HG02588 (cell line): ENCODE results near the gene PTGS1.
"Not testable (repeated sequence)": the region's sequence is repeated elsewhere in the genome, so short reads cannot be mapped to it uniquely, and the experiment has no call there.

Experiments used
- ATAC-seq: cut with Tn5 transposase; IDR thresholded peaks from one replicate; pipeline ENCODE4 v1.9.1; 2021; ENCODE audit warnings: mild to moderate bottlenecking, moderate library complexity; ENCODE audit not compliant: unreplicated experiment

The PTGS1 gene

DNA sequence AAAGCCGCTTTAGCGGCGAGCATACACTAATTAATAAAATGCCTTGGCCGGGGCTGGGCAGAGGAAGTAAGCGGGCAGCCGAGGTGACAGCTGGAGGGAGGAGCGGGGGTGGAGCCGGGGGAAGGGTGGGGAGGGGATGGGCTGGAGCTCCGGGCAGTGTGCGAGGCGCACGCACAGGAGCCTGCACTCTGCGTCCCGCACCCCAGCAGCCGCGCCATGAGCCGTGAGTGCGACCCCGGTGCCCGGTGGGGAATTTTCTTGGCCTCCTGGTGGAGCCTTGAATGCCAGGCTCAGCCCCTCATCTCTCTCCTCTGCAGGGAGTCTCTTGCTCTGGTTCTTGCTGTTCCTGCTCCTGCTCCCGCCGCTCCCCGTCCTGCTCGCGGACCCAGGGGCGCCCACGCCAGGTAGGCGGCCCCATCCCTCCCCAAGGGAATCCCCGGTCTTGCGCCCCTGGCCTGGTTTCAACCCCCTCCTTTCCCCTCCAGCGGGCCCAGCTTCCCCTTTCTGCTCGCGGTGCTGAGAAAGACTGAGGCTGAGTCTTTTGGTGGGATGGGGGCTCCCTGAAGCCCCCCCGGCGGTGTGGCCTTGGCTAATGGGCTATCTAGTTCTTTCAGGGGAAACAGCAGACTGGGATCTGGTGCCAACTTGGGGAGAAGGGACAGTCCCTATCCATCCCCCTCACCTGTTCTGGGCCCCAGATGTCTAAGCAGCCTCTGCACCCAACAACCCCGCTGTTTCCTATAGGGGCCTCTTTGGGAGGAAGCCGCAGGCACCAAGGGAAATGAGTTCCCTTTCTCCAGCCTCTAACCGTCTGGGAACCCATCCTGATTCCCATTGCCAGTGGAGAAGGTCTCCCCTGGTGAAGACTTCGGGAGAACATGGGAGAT is at the start of gene PTGS1:
TSS of gene PTGS1 (plus strand) at position 156 of the 887 bp plus-strand sequence. CDS start at position 217, 61 bp downstream.
- ATAC-seq, result peak; percentile 52

DNA sequence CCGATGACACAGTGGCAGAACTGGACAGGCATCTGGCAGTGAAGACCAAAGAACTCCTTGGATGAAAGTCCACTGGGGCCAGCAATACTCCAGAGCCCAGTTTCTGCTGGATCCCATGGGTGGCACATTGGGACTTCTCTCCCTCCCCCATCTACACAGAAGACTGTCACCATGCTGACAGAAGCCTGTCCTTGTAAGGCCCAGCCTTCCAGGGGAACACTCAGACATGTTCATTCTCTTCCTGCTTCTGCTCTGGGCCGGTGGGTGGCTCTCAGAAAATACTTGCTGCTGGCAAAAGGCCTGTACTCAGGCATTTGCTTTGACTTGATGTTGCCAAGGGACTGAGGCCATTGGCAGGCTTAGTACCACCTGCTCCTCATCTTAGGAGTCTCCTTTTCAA is 48.3 kb upstream of the PTGS1 start:
- no peak for ATAC-seq

DNA sequence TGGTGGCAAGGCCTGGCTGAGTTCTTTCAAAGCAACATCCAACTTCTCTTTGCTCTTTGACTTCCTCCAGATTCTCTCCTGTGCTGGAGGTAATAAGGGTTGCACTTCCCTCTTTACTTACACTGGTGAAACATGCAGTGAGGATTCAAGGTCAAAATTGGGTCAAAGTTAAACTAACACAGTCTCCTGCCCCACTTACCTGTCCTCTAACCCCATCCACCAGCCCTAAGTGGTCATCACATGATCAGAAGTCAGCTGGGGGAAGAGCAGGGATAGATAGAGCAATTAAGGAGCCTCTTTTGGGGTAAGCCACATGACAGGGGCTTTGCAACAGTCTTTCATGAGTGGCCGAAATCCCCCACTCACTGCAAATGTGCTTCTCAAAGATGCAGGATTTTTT is 46.2 kb upstream of the PTGS1 start:
- not testable (repeated sequence) for ATAC-seq

DNA sequence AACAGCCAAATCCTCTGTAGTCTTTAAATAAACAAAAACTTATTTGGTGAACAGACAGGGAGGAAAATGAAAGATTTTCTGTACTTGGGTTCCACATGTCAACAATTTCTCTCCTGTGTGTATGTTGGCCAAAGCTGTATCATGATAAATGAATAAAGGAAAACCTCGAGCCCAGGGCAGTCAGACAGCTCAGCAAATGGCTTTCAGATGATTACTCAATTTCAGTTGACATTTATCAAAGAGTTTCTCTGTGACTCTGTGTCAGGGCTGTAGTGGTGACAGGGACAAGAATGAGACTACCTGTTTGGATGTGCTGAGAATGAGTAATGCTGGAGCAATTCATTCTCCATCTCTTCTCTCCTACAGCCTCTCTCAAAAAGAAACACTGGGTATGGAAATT is 45.7 kb upstream of the PTGS1 start:
- no peak for ATAC-seq

DNA sequence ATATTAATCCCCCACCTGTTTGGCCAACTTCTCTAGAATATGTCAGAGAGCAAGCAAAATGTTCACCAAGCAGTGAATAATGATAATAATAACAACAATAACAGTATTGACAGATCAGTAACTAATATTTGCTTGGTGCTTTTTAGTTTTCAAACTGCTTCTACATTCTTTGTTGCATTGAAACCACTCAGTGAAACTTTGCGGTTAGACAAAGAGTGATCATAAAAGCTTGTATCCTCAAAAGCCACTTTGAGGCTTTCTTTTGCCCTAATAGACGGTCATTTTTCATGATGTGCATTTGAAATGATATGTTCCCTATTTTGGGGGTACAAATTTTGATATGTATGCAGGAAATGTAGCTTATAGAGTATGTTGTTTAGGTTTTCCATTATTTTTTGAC is 43.6 kb upstream of the PTGS1 start:
- no peak for ATAC-seq

DNA sequence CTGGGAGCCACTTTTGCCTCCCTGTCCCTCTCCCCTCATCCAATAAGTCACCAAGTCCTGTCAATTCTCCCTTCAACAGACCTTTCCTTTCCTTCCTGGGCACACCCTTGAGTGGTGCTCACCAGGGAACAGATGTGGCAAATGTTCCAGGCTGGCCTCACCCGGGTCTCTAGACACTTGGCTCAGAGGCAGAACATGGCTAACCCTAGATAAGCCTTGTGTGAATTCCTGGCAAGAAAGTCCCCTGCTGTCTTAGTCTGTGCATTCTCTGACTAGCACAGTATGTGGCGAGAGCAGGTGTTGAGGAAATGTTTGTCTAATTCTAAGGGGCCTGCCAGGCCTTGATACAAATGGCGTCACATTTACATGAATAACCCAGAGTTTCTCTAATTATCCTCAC is 41.2 kb upstream of the PTGS1 start:
- no peak for ATAC-seq

DNA sequence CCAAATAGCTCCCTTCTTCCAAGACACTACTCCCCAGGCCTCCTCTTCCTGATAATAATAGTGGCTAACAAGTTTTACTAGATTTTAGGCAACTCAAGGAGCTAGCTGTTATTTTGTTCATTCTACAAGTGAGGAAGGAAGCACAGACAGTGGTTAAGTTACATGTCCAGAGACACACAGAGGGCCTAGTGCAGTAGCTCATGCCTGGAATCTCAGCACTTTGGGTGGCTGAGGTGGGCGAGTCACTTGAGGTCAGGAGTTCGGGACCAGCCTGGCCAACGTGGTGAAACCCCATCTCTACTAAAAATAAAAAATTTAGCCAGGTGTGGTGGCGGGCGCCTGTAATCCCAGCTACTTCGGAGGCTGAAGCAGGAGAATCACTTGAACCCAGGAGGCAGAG is 40.4 kb upstream of the PTGS1 start:
- not testable (repeated sequence) for ATAC-seq

DNA sequence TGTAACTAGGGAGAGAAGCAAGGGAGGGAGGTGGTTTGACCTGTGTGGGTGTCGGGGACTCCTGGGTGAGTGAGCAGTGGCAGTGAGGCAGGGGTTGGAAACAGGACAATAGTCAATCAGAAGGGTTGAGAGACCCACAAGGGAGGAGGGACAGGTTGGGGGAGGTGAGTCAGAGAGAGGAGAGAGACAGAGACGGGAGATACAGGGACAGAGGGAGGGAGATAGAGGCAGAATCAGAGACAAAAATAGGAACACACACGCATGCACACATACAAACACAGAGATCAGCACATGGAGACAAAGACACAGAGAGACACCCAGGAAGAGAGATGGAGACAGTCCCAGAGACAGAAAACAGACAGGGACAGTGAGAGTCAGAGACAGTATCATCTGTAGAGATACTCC is 39.3 kb upstream of the PTGS1 start:
- no peak for ATAC-seq

DNA sequence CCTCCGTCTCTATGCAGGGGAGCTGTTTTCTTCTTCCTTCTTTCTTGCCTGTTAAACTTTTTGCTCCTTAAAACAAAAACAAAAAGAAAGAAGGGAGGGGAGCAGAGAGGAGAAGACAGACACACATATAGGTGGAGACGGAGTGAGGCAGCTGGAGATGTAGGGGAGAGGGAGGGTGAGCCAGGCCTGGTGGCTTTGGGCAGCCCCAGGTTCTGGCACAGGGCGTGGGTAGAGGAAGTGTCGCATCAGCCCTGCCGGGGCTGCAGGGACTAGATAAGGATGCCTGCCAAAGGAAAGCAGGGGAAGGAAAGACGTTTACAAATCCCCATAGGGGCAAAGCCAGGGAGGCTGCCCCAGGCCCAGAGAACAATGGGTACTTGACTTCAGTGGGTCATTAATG is 38.7 kb upstream of the PTGS1 start:
- ATAC-seq, result no peak

DNA sequence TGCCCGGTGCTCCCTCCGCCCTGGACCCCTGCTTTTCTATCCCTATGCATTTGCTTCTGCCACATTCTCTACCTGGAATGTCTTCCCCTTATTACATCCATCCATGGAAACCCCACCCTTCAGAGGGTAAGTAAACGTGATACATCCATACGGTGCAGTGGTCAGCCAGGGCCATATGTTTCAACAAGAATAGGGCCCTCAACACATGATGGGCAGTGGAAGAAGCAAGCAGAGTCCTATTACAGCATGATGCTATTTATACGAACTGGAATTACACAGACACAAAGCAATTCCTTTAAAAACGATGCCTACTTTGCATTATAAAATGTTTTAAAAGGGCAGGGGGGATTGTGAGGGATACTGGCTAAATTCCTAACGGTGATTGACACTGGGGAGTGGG is 38.2 kb upstream of the PTGS1 start:
- ATAC-seq, result no peak

DNA sequence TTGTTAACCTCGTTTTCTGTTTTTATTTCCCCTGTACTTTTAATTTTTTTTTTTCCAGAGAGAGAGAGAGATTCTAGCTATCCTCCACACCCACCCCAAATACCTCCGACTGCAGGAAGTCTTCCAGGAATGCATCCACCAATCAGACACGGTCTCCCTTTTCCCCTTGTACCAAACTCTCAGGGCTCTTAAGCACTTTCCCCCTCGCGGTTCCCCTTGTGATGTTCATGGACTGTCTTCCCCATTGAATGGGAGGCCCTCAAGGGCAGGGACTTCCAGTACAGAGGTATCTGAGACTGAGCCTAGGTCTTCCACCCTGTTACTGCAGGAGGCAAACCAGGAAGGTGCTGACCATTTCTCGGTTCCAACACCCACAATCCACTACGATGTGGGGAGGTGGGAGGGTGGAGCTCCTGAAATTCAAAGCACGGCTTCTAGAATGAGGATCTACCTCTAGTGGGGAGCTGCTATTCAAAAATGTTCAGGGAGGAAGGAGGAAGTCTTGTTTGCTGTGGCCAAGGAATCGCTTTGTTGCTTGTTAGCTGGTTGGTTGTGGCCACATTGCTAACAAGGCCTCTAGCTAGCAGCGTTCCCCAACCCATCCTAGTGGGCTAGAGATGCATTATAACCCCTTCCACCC is 37.5 kb upstream of the PTGS1 start:
- no peak for ATAC-seq

DNA sequence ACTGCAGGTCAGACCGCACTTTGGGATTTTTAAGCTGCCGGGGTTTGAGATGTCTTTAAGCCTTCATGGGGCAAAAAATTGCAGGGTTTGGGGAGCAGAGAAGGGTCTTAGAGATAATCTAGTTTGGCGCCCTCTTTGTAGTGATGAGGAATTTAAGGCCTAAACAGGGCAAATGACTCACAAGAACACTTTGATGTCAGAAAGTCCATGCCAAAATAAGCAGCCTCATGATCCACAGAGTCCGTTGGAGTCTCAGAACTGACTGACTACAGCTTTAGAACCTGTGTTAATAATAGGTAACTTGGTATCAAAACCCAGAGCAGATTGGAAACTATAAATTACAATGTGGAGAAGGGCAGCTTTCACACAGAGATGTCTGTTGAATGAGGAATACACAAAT is 35.9 kb upstream of the PTGS1 start:
- no peak for ATAC-seq

DNA sequence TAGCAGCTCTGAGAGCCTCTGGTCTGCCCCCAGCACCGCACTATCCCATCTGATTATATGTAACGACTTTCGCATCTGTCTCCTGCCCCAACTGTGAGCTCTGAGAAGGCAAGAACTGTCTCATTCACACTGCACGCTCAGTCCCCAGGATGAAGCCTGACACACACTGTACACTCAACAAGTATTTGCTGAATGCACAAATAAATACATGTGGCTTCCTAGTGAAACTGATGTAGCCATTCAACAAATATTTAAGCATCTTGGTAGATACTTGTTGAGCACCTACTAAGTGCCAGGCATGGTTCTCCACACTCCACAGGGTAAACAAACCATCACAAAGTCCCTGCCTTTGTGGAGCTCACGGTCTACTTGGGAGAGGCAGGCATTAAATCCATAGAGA is 34.6 kb upstream of the PTGS1 start:
- no peak for ATAC-seq

DNA sequence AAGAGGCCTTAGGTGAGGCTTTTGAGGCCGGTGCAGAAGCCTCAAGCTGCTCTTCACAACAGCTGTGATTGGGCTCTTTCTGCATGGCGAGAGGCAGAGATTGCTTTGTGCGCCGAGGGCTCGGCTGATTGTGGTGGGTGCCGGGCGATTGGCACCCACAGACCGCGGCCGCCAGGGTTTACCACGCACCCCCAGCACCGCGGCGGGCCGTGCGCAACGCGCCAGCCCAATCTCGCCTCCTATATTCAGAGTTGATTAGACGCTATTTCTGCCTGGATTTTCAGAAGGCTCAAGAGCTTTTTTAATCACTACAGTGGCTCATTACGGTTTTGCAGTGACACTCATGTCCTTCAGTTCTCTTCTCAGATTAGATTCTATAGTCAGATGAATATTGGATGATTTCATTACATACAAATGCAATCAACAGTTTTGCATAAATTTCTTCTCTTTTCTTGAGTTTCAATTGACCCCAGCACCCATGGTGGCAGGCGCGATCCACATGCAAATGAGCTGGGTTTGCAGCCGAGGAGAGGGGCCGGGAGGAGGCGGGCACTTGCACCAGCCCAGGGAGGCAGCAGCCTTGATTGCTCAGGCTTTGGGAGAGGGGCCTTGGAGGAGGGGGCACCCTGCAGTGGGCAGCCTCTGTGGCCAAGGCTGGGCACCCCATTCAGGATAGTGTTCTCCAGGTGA is 33.8 kb upstream of the PTGS1 start:
- no peak for ATAC-seq

DNA sequence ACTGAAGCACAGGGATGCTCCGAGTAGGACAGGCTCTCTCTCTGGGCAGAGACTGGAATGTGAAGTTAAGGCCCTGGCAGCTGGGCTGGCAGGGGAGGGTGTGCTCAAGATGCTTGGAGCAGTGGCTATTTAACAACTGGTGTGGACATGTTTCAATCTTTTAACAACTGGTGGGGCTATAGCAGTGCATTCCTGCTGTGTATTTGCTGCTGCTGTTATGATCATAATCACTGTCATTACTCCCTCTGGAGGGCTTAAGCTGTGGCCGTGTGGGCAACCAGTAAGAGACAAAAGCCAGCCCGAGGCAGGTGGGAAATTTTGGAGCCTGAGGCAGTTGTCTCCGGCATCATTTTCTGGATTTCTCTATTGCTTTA is 33.3 kb upstream of the PTGS1 start:
- ATAC-seq, result no peak

DNA sequence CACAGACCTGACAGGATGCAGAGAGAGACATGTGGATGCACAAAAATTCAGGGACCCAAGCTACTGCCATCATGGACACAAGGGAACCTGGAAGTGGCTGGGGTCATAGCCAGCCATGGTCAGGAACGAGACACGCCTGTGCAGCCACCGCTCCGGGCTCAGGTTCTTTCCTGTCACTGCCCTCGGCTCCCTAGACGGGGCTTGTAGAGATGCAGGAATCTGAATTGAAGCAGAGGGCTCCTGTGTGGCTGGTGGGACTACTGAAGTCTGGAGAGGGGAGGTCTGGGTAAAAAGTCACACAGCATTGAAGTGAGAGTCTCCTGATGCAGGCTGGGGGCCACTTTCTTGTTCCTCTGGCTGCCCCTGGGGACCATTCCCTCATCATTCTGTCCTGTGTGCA is 32.3 kb upstream of the PTGS1 start:
- ATAC-seq, result no peak

DNA sequence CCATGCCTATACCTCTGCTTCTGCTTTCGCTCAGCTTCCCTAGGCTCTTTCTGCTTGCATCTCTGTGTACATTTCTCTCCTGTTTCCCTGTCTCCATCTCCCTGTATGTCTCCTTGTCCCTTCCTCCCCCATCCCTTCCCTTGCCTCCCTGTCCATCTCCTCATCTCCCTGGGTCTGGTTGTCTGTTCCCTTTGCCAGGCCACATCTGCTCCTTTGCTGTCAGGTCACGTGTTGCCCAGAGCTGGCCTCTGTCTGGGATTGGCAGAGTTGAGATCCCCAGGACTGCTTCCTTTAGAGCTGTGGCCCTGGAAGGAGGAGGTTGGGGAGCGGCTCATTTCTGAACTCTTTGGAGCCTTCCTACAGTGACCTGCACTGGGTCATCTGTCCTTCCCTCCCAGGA is 31.8 kb upstream of the PTGS1 start:
- no peak for ATAC-seq

DNA sequence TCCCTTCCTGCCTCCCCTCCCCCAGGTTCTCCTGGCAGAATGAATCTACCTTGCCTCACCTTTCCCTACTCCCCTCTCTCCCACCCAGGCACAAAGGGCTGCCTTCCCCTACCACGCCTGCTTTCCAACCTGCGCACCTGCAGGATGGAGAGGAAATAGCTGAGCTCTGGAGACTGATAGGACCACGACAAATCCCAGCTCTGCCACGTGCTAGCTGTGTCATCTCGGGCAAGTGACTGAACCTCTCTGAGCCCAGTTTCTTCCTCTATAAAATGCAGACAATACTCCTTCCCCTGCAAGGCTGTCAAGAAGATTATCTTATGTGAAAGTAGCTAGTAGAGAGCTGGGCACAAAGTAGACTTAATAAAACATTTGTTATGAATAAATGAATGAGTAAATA is 31.2 kb upstream of the PTGS1 start:
- no peak for ATAC-seq

DNA sequence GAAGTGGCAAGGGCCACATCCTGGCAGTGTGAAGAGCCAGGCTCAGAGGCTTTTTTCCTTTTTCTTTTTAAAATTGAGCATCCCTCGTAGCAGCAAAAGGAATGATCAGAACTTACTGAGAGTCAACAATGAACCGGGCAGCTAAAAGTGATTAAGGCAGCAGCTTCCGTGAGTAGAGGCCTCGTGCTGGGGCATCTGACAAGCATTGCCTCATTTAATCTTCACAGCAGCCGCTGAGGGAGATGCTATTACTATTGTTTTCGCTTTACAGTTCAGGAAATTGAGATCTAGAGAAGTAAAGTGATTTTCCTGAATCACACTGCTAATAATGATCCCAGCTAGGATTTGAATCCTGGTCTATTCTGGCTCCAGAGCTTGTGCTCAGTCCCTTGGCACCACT is 30.7 kb upstream of the PTGS1 start:
- no peak for ATAC-seq

DNA sequence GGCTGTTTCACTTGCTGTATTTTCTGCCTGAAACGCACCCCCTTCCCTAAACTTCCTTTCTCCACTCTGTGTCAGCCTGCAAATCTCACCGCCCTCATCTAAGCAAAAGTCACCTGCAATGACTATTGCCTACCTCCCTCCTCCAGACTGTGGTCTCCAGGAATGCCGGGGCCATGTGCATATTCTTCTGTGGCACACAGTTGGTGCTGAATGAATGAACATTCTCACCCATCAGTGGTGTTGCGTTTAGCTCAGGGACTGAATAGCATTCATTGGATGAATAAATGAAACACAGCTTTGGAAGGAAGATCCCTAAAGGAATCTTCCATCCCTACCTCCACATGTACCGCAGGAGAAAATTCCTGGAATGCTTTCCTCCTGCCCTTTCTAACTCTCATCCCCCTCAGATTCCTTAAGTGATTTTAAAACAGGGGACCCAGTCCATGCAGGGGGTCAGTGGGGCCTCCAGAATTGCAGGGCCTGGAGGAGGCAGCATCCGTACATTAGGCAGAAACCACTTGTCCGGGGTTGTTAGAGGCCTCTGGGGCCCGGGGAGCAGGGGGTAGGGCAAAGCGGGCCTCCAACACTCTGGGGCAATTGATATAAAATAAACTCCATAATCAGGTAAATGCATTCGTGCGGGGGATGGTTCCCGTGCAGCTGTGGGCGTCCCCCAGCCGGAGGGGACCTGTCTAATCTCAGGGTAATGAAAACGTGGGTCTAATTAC is 28.3 kb upstream of the PTGS1 start:
- ATAC-seq, result no peak
